Ascending aorta (tissue), 2 donors: ENCODE data around the gene UBE2L6. TPM values are rescaled to one million over a fixed set of nuclear protein-coding genes. Genes with fewer than 3 reads are reported as not detected.

ENCODE experiments used
- DNase-seq, 2 donors: peaks; one replicate each; pipeline ENCODE4 v3.0.0-alpha.2; 2019; ENCODE audit warnings: low spot score in 2 of 2
- H3K27ac ChIP-seq, 2 donors: fragments of 200-600 bp; sonication (generic); one replicate each; pipeline ENCODE4 v1.5.1; 2016 to 2017; ENCODE audit warnings: mild to moderate bottlenecking in 1 of 2
- H3K27me3 ChIP-seq: fragments of 200-600 bp; sonication (generic); one replicate; pipeline ENCODE4 v1.5.1; 2017
- H3K36me3 ChIP-seq, 2 donors: fragments of 200-600 bp; sonication (generic); one replicate each; pipeline ENCODE4 v1.5.1; 2016
- H3K4me1 ChIP-seq, 2 donors: fragments of 200-600 bp; sonication (generic); one replicate each; pipeline ENCODE4 v1.5.1; 2016 to 2017; ENCODE audit warnings: mild to moderate bottlenecking in 1 of 2
- H3K4me3 ChIP-seq, 2 donors: fragments of 200-600 bp; sonication (generic); one replicate each; pipeline ENCODE4 v1.5.1; 2016 to 2017; ENCODE audit warnings: mild to moderate bottlenecking in 1 of 2
- H3K9me3 ChIP-seq, 2 donors: fragments of 200-600 bp; sonication (generic); one replicate each; pipeline ENCODE4 v1.5.1; 2016
- CTCF ChIP-seq, 3 experiments: fragments of 200-600 bp in 2 of 3; fragments of 450-650 bp in 1 of 3; sonication (generic) in 2 of 3; IDR thresholded peaks; one replicate each; pipeline ENCODE4 v1.5.1; 2016 to 2019; ENCODE audit warnings: antibody characterized with exemption in 3 of 3, mild to moderate bottlenecking in 1 of 3, moderate library complexity in 1 of 3
- intact Hi-C: fragments of 100-400 bp; cut with DNase I; formaldehyde crosslinking; loops from one replicate; pipeline ENCODE4 v1.15.1; 2023
- total RNA-seq: library from RNA; depleted of rRNA; stranded (reverse); fragments of >200 nt; gene quantifications from one replicate; pipeline ENCODE4 v1.1.0, GENCODE V29; 2016

Gene UBE2L6
- total RNA-seq, 1 donor from 2014 or later = 44.9 TPM

- Histone ChIP-seq H3K4me3 (no peak overlapping the region), H3K4me1 (peaks cover 4 to 12% of the 10 kb centered on the region in 2 donors), H3K9me3 (no peaks in the 10 kb centered on the region), H3K27me3 (no peaks in the 10 kb centered on the region), H3K36me3 (no peaks in the 10 kb centered on the region), H3K27ac (no peak overlapping the region)
- no peak for TF ChIP-seq CTCF (IDR thresholded peaks at IDR 0.05)
- no peak for DNase-seq
- intact Hi-C loops = no loop called here
Observed at GRCh38 chr11:57502870-57503269, 64.6 kb downstream of the UBE2L6 start.

- peaks cover 4 to 12% of the 10 kb centered on the region in 2 donors for H3K4me1 ChIP-seq
- H3K4me3 ChIP-seq = no peak overlapping the region
- H3K36me3 ChIP-seq = no peaks in the 10 kb centered on the region
- no peak for TF ChIP-seq CTCF (IDR thresholded peaks at IDR 0.05)
- no peak overlapping the region for H3K27ac ChIP-seq
- no peaks in the 10 kb centered on the region for H3K27me3 ChIP-seq
- intact Hi-C loops = no loop called here
- no peaks in the 10 kb centered on the region for H3K9me3 ChIP-seq
- no peak for DNase-seq
Observed at GRCh38 chr11:57502376-57502775, 65.1 kb downstream of the UBE2L6 start.

GRCh38 chr11:57501953-57502352, 65.5 kb downstream of the UBE2L6 start:
- peaks cover 4 to 12% of the 10 kb centered on the region in 2 donors for H3K4me1 ChIP-seq
- DNase-seq = no peak
- TF ChIP-seq CTCF (IDR thresholded peaks at IDR 0.05) = no peak
- no peaks in the 10 kb centered on the region for H3K27me3 ChIP-seq
- no peaks in the 10 kb centered on the region for H3K9me3 ChIP-seq
- H3K27ac ChIP-seq = no peak overlapping the region
- intact Hi-C loops = no loop called here
- H3K4me3 ChIP-seq = no peak overlapping the region
- H3K36me3 ChIP-seq = no peaks in the 10 kb centered on the region

Other genes with a start within 250 kb of the UBE2L6 start
- 131 TPM for gene TNKS1BP1, start 242.7 kb downstream of the UBE2L6 start, total RNA-seq
- 110 TPM for gene SSRP1, start 231.8 kb downstream of the UBE2L6 start, total RNA-seq
- gene P2RX3, start 229.3 kb downstream of the UBE2L6 start, total RNA-seq = not detected
- gene PRG3, start 186.5 kb downstream of the UBE2L6 start, total RNA-seq = not detected
- not detected for gene PRG2, start 177.0 kb downstream of the UBE2L6 start, total RNA-seq
- gene SLC43A3, start 140.6 kb downstream of the UBE2L6 start, total RNA-seq = 211 TPM
- 0.64 TPM for gene RTN4RL2, start 107.1 kb downstream of the UBE2L6 start, total RNA-seq
- 18.4 TPM for gene SLC43A1, start 52.0 kb downstream of the UBE2L6 start, total RNA-seq
- not detected for gene TIMM10, start 36.9 kb downstream of the UBE2L6 start, total RNA-seq
- not detected for gene SMTNL1, start 30.1 kb downstream of the UBE2L6 start, total RNA-seq
- gene SERPING1, start 30.0 kb upstream of the UBE2L6 start, total RNA-seq = 607 TPM
- not detected for gene YPEL4, start 82.2 kb upstream of the UBE2L6 start, total RNA-seq
- 1.2 TPM for gene CLP1, start 90.1 kb upstream of the UBE2L6 start, total RNA-seq
- gene ZDHHC5, start 100.4 kb upstream of the UBE2L6 start, total RNA-seq = 26.2 TPM
- 35.2 TPM for gene MED19, start 144.5 kb upstream of the UBE2L6 start, total RNA-seq
- 65.3 TPM for gene TMX2, start 144.9 kb upstream of the UBE2L6 start, total RNA-seq
- 113 TPM for gene SELENOH, start 173.8 kb upstream of the UBE2L6 start, total RNA-seq
- not detected for gene BTBD18, start 184.1 kb upstream of the UBE2L6 start, total RNA-seq
- gene CTNND1, start 194.1 kb upstream of the UBE2L6 start, total RNA-seq = 69.5 TPM